Stimulated activated CD4-positive, alpha-beta T cell treated with anti-CD3 and anti-CD28 coated beads, Interleukin-4, amount 100 ng/mL, for 48 hours (primary cell): ENCODE measurements around the gene TMED9.
"Not testable (repeated sequence)": the region's sequence is repeated elsewhere in the genome, so short reads cannot be mapped to it uniquely, and the experiment has no call there.

Source experiments
- DNase-seq, 2 donors: peaks; one replicate each; pipeline ENCODE4 v3.0.0-alpha.2; 2020; ENCODE audit warnings: low read depth in 2 of 2

Gene TMED9

GRCh38 chr5:177606071-177607051 is 14.4 kb downstream of the TMED9 start:
- no peak for DNase-seq

GRCh38 chr5:177607115-177607451 is 15.1 kb downstream of the TMED9 start:
- DNase-seq = no peak

- DNase-seq = peak; percentile 60 to 62
Measured at GRCh38 chr5:177607452-177608192, 15.6 kb downstream of the TMED9 start.

- no peak for DNase-seq
Measured at GRCh38 chr5:177608243-177609075, 16.5 kb downstream of the TMED9 start.

GRCh38 chr5:177609076-177610059 is 17.4 kb downstream of the TMED9 start:
- DNase-seq = no peak

GRCh38 chr5:177610131-177610769 is 18.2 kb downstream of the TMED9 start:
- no peak for DNase-seq

GRCh38 chr5:177610770-177611445 is 18.9 kb downstream of the TMED9 start:
- no peak for DNase-seq

GRCh38 chr5:177611446-177612214 is 19.6 kb downstream of the TMED9 start:
- DNase-seq = no peak

GRCh38 chr5:177612215-177612673 is 20.2 kb downstream of the TMED9 start:
- no peak for DNase-seq

GRCh38 chr5:177620560-177620959 is 28.6 kb downstream of the TMED9 start:
- DNase-seq = no peak

GRCh38 chr5:177624172-177624571 is 32.2 kb downstream of the TMED9 start:
- DNase-seq = not testable (repeated sequence)

- DNase-seq = not testable (repeated sequence)
Measured at GRCh38 chr5:177630186-177630585, 38.2 kb downstream of the TMED9 start.

GRCh38 chr5:177634912-177635311 is 42.9 kb downstream of the TMED9 start:
- DNase-seq = not testable (repeated sequence)

- DNase-seq = not testable (repeated sequence)
Measured at GRCh38 chr5:177645462-177645861, 53.5 kb downstream of the TMED9 start.
